GM19397 (cell line): Measurements from ENCODE around the gene ARL5A.
"Not testable (repeated sequence)": the region's sequence is repeated elsewhere in the genome, so short reads cannot be mapped to it uniquely, and the experiment has no call there.

ENCODE experiments used
- ATAC-seq: cut with Tn5 transposase; IDR thresholded peaks from one replicate; pipeline ENCODE4 v1.9.1; 2021; ENCODE audit warnings: mild to moderate bottlenecking, moderate library complexity; ENCODE audit not compliant: unreplicated experiment

Gene ARL5A, protein sequence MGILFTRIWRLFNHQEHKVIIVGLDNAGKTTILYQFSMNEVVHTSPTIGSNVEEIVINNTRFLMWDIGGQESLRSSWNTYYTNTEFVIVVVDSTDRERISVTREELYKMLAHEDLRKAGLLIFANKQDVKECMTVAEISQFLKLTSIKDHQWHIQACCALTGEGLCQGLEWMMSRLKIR

DNA sequence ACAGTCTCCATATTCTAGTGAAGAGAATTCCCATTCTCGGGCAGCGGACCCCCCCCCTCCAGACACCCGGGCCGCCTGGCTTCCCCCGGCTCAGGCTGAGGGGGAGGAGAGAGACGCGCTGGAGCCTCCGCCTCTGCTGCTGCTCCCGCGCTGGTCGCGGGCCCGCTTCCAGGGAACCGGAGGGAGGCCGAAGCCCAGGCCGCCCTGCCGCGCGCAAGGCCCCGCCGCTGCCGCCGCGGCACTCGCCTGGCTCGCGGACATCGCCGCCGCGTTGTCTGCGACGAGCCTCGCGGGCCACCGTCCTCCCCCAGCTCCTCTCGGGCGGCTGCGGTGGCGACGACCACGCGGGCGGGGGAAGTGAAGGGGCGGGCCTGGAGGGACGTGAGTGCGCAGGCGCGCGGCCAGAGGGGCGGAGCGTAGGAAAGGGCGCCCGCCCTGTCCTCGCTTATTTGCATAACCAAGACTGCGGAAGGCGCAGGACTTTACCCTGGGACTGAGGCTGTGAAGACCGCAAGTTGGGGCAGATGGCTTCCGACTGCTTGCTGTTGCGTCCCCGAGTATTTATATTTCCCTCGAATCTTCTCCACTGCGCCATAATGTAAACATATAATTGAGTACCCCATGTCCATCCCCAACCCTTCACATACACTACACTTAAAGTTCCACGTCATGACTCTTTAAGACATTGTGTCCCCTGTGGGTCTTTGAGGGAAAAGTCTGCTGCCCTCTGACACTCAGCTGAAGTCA is at the start of gene ARL5A:
ARL5A (minus strand) TSS at position 279 of the 747 bp plus-strand sequence; CDS start at position 34, 245 bp downstream.
- peak; percentile 95 for ATAC-seq

DNA sequence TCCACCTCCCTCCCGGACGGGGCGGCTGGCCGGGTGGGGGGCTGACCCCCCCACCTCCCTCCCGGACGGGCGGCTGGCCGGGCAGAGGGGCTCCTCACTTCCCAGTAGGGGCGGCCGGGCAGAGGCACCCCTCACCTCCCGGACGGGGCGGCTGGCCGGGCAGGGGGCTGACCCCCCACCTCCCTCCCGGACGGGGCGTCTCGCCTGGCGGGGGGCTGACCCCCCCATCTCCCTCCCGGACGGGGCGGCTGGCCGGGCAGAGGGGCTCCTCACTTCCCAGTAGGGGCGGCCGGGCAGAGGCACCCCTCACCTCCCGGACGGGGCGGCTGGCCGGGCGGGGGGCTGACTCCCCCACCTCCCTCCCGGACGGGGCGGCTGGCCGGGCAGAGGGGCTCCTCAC is 47.4 kb upstream of the ARL5A start:
- not testable (repeated sequence) for ATAC-seq

DNA sequence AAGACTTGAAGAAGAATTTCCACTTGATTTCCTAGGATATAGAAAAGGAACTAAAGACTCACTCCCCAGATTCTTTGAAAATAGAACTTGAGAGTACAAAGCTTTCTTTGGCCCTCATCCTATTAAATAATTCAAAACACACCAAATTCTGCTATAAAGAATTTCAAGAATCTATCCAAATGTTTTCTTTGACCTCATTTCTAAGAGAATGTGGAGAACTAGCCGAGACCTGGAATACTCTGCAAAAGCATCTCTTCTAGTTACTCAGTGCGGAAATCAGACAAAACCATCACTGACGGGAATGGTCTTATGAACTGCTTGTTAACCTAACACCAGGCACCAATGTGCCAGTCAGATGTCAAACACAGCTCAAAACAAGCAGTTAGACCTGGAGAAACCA is 44.2 kb upstream of the ARL5A start:
- ATAC-seq: no peak

DNA sequence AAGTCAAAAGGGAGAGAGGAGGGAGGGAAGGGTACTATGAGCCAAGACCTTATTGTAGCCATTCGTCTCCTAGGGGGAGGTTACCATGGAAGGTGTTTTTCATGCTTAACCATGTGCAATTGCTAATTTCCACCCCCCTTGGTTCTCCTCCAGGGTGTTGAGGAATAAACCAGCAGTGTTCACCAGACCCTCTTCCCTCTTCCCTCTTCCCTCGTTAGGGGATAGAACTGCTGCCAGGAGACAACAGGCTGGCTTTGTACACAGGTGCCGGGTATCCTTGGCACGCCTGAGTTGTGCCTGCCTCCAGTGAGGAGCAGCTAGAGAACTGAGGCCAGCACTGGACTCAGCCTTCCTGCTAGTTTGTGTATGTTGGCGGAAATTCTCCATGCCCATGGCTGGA is 41.1 kb upstream of the ARL5A start:
- ATAC-seq: no peak

- peak; percentile 98 for ATAC-seq
Observed at GRCh38 chr2:151862700-151863099, 34.5 kb upstream of the ARL5A start.

DNA sequence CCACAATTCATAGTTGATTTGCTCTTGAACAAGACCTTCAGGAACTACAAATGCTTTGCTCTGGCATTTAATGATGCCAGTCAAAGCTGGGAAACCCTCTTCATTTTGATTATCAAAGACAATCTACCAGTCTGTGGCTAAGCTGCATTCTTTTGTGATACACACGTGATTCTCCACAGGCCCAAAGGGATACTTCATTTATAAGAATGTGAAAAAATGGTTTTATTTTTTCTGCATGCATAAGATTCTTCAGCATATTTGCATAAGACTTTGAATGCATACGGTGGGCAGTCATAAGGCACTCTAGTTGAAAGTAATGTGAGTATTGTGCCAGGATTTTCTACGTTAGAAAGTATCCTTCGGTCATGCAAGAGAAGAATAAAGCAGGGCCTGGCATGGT is 33.0 kb upstream of the ARL5A start:
- no peak for ATAC-seq

- ATAC-seq: no peak
Observed at GRCh38 chr2:151860613-151861146, 32.5 kb upstream of the ARL5A start.

DNA sequence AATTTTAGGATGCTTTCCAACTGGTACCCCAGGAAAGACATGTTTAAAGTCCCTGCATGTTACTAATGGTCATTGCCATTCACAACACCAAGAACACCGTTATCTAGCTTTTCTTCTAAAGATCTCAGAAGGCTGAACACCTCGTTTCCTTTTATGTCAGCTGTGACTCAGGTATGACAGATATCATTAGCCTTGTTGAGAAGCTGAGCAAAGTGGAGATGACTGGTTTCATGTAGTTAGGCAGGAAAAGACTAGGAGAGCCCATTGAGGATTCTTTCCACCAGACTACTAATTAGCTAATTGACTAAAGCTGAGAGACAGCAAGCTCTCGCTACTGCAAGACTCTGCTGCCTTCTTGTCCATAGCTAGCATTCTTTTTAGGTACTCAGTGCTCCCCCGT is 32.0 kb upstream of the ARL5A start:
- ATAC-seq: no peak

GRCh38 chr2:151857650-151858049 is 29.4 kb upstream of the ARL5A start:
- no peak for ATAC-seq

DNA sequence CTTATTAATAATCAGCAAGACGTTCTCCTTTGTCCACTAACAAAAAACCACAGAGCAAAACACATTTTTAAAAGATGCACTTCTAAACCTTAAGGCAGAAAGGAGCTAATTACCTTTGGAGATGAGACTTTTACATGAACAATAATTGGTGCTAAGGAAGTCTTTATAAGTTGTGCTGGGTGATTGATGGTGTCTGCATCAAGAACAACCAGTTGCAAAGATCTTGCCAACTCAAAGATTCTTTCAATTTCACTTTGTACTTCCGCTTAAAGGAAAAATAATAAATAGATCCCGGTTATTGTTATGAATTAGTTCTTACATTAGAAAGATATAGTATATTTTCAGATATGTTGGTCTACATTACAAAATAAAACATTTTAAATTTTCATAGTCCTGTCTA is 26.9 kb upstream of the ARL5A start:
- ATAC-seq: no peak

- ATAC-seq: no peak
Observed at GRCh38 chr2:151853070-151853758, 25.0 kb upstream of the ARL5A start.

GRCh38 chr2:151852260-151853069 is 24.2 kb upstream of the ARL5A start:
- ATAC-seq: no peak

DNA sequence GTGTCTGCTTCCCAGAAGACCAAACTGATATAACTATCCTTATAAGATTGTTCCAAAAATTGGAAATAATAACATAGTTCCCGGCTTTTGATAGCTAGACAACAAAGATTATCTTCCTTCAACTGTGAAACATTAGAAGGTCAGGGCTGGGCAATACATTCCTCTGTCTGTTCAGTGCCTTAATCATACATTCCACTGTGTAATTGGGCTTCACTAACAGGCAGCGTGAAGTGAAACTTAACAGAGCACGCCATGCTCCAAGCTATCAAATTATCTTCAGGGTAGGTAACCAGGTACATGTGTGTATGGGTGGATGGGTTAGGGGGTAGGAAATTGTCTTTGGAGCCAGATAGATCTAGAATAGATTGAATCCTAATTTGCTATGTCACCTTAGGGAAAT is 23.5 kb upstream of the ARL5A start:
- no peak for ATAC-seq

GRCh38 chr2:151849413-151850010 is 21.3 kb upstream of the ARL5A start:
- ATAC-seq: no peak

DNA sequence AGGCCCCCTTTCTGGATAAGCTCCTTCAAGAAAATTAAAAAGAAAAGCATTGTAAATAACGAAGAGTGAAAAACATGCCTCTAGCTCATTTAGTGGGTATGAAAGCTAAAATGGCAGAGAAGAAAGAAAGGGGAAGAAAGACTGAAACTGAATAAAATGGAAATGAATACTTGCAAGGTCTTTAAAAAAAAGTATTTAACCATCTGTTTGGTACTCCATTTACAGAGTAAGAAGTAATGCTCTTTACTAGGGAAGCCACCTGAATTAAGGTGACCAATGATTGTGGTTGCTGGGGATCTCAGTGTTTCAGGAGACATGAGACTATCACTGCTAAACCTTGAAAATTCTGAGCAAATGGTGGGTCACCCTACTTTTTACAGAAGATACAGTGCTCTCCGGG is 17.7 kb upstream of the ARL5A start:
- no peak for ATAC-seq

GRCh38 chr2:151845481-151845880 is 17.3 kb upstream of the ARL5A start:
- ATAC-seq: no peak

GRCh38 chr2:151844211-151844896 is 16.1 kb upstream of the ARL5A start:
- no peak for ATAC-seq

GRCh38 chr2:151843691-151844061 is 15.5 kb upstream of the ARL5A start:
- no peak for ATAC-seq

GRCh38 chr2:151842830-151843690 is 14.8 kb upstream of the ARL5A start:
- peak; percentile 28 for ATAC-seq
